Activated gamma-delta T cell (primary cell): Measurements from ENCODE around the gene PERM1.
A peak's percentile ranks its signal among the peaks of the same experiment; 100 is the strongest.
"Not testable (repeated sequence)": the region's sequence is repeated elsewhere in the genome, so short reads cannot be mapped to it uniquely, and the experiment has no call there.

Source experiments
- DNase-seq: peaks from one replicate; lab custom pipeline; 2025; lab: John Stamatoyannopoulos, UW

Gene PERM1

DNA sequence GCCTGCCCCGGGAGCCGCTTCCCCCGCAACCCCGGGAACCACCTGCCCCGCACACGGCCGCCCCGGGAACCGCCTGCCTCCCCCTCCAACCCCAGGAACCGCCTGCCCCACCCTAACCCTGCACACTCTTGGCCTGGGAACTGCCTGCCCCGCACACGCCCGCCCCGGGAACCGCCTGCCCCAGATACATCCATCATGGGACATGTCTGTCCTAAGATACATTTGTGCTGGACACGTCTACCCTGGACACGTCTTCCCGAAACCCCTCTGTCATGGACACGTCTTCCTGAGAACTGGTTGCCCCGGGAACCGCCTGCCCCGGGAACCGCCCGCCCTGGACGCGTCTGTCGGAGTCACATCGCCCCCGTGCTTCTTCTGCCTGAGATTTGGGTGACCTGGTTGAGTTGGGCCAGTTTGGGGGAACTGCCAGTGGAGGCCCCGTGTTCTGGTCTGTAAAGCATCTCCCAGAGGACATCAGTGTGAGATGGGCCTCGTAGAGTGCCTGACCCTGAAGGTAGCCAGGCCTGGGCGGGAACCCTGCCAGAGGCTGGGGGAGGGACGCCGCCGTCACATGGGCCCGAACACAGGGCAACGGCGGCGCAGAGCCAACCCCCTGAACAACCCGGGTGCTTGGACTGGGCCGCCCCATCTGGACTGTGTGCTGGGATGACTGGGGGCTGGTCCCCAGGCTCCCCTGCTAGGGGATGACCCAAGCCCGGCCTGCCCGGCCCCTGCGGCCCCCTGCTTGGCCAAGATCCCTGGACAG is 3.6 kb downstream of the PERM1 start:
- DNase-seq, result no peak

DNA sequence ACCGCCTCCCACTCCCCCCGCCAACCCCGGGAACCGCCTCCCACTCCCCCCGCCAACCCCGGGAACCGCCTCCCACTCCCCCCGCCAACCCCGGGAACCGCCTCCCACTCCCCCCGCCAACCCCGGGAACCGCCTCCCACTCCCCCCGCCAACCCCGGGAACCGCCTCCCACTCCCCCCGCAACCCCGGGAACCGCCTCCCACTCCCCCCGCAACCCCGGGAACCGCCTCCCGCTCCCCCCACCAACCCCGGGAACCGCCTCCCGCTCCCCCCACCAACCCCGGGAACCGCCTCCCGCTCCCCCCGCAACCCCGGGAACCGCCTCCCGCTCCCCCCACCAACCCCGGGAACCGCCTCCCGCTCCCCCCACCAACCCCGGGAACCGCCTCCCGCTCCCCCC is 5.1 kb downstream of the PERM1 start:
- not testable (repeated sequence) for DNase-seq

DNA sequence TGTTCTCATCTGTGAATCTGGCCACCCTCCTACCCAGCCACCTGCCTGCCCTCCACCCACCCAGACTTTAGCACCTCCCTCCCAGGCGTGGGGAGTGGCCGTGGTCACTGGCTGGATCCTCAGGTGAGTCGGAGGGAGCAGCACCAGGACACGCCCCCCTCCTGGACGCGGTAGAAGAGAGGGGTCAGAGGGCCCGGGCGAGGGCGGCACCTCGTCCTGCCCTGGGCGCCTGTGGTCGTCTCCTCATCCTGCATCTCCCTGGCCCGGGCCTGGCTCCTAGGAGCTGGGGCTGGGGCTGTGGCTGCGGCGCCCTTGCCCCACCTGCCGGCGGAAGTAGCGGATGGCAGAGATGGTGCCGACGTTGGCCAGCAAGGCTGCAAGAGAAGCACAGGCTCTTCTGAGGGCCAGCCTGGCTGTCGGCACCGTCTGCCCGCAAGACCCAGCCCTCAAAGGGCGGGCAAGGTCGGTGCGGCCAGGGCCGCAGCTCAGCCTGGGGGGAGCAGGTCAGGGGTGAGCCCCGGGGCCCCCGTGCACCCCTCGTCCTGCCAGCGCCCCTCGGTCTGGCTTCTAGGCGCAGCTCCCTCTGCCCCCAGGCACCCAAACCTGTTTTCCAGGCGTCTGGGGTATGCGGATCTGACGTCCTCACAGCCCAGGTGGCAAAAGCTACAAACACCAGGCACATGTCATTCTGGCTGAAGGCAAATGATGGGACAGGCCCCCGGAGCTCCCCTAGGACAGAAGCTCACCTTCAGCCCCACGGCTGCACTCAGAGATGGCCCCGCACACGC is 5.8 kb downstream of the PERM1 start:
- DNase-seq, result no peak

DNA sequence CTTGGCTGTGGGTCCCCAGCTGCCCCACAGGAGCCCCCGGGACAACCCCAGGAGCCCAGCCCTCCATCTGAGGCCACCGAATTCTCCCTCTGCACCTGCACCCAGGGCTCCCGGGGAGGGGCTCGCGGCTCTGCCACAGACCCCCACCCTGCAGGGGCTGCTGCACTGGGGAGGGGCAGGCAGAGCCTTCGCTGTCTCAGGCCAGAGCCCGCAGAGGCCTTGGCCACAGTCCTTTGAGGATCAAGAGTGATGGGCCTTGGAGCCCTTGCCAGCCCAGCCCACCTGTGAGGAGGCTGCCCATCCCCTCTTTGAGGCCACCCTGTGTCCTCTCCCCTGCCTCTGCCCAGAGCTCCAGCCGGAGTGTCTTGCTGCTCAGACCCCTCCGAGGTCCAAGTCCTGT is 6.5 kb downstream of the PERM1 start:
- no peak for DNase-seq

DNA sequence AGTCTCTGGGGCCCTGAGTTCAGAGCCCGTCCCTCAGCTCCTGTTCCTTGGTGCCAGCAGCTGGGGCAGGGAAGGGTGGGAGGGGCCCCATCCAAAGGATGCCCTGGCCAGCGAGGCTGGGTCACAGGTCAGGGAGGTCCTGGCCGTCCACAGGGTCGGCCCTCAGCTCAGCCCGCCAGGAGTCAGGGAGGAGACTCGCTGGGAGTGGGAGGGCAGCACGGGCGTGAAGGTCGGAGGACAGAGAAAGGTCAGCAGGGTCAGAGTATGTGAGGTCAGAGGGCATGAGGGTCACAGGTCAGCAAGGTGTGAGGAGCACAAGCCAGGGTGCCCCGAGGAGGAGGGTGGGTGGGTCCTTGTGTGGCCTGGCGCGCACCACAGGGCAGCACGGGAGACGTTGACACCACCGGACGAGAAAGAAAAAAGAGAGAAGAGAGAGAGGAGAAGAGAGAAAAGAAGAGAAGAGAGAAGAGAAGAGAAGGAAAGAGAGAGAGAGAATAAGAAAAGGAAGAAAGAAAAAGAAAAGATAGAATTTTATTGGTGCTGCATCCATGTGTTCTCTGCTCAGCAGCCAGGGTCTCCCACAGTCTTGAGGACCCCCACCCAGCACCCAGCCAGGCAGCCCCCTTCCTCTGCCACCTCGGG is 7.1 kb downstream of the PERM1 start:
- no peak for DNase-seq

DNA sequence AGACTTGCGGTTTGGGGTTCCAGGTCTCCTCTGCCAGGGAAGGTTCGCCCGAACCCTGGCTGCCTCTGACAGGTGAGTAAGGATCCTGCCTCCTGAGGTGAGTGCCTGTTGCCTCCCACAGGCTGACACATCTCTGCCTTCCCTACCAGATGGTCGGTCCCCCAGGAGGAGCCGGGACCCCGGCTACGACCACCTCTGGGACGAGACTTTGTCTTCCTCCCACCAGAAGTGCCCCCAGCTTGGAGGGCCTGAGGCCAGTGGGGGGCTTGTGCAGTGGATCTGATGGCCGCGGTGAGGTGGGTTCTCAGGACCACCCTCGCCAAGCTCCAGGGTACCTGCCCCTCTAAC is 7.6 kb downstream of the PERM1 start:
- DNase-seq, result no peak

DNA sequence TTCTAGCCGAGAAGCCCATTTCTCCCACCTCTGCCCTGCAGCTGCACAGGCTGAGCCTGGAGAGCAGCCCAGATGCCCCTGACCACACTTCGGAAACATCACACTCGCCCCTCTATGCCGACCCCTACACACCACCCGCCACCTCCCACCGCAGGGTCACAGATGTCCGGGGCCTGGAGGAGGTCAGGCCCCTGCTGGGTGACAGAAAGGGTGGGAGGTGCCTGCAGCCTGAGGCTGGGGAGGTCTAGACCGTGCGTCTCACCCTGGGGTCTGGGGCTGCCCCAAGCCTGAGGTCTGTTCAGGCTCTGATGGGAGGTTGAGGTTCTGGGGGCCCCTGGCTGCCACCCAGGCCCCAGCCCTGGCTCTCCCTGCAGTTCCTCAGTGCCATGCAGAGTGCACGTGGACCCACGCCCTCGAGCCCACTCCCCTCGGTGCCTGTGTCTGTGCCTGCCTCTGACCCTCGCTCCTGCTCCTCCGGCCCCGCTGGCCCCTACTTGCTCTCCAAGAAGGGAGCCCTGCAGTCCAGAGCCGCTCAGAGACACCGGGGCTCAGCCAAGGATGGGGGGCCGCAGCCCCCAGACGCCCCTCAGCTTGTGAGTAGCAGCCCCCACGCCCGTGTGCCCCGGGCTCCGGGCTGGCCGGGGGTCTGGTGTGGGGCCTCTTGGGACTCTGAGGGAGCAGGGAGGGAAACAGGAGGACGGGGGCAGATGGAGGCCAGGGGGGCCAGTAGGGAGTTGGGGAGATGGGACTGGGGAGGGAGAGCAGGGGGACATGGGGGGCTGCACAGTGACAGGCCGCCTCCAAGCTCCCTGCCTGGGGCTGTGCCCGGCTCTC is 8.2 kb downstream of the PERM1 start:
- no peak for DNase-seq

DNA sequence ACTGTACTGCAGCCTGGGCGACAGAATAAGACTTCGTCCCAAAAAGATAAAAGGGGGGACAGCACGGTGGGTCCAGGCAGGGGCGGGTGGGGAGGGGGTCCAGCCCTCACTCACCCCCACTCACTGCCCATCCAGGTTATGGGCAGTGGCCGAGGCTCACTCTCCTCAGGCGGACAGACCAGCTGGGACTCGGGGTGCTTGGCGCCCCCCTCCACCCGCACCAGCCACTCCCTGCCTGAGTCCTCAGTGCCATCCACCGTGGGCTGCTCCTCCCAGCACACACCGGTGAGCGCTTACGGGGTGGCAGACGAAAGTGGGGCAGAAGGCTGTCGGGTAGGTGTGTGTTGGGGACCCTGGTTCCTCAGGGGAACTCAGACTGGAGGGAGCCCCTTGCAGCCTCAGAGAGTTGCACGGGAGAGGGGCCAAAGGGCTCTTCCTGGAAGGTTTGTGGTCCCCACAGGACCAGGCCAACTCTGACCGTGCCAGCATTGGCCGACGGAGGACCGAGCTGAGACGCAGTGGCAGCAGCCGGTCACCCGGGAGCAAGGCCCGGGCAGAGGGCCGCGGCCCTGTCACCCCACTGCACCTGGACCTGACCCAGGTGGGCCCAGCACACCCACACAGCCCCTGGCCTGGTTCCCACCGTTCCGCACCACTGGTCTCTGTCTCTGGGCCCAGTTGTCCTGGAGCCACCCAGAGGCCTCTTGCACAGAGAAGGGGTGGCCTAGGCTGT is 9.0 kb downstream of the PERM1 start:
- DNase-seq, result no peak

DNA sequence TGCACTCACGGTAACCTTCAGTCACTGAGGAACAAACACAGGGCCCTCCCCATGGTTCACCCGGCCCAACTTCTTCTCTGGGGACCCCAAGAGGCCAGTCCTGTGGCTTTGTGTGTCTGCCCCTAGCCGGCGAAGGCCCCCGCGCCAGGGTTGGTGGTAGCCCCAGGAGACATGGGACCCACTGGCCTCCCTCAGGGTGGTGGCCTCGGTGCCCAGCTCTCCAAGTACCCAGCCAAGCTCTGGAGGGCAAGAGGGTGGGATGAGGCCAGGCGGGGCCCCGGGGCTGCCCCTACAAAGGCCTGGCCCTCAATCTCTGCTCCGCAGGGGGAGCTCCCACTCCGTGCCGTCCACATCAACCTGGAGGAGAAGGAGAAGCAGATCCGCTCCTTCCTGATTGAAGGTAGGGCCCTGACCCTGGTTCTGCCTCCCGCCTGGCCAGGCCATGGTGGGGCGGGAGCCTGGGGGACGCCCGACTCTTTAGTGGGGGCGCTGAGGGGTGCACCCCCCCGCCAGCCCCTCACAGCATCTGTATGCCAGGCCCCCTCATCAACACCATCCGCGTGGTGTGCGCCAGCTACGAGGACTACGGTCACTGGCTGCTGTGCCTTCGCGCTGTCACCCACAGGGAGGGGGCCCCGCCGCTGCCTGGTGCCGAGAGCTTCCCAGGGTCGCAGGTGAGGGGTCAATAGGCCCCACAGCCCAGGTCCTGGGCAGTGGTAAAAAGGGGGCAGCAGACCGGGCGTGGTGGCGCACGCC is 10.0 kb downstream of the PERM1 start:
- DNase-seq, result no peak

DNA sequence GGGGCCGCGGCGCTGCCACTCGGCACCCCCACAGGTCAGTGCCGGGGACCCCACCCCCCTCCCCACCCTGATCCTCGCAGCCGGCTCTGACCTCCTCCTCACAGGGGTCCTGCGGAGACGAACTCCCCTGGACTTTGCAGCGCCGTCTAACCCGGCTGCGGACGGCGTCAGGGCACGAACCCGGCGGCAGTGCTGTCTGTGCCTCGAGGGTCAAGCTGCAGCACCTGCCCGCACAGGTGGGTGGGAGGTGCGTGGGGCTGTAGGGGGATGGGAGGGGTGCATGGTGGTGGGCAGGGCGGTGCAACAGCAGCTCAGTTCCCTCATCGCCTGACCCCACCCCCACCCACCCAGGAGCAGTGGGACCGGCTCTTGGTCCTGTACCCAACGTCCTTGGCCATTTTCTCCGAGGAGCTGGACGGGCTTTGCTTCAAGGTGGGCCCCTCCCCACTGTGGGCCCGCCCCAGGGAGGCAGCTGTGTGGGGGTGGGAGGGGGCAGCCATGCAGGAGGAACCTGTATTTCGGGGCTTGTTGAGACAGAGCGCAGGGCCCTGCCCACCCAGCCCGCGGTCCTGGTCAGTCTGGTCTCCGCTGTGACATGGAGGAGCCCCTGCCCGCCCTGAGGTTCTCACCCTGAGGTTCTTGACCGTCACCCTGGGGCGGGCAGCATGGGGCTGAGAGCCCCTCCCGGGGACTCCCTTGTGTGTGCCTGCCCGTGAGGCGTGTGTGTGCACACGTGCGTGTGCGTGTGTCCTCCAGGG is 10.7 kb downstream of the PERM1 start:
- no peak for DNase-seq

DNA sequence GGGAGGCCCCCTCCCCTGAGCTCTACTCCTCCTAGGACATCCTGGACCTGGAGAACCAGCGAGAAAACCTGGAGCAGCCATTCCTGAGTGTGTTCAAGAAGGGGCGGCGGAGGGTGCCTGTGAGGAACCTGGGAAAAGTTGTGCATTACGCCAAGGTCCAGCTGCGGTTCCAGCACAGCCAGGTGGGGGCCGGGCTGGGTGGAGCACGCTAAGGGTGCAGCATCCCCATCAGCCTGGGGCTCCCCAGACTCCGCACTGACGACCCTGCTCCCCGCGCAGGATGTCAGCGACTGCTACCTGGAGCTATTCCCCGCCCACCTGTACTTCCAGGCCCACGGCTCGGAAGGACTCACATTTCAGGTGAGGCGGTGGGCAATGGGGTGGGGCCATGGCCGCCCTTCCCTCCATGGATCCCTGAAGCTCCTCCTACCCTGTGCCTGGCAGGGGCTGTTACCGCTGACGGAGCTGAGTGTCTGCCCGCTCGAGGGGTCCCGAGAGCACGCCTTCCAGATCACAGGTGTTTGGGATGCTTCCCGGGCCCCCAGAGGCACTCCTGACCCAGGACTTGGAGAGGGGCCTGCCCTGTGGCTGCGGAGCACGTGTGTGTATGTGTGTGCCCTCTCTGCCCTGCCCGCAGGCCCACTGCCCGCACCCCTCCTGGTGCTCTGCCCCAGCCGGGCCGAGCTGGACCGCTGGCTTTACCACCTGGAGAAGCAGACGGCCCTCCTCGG is 11.5 kb downstream of the PERM1 start:
- DNase-seq, result no peak

DNA sequence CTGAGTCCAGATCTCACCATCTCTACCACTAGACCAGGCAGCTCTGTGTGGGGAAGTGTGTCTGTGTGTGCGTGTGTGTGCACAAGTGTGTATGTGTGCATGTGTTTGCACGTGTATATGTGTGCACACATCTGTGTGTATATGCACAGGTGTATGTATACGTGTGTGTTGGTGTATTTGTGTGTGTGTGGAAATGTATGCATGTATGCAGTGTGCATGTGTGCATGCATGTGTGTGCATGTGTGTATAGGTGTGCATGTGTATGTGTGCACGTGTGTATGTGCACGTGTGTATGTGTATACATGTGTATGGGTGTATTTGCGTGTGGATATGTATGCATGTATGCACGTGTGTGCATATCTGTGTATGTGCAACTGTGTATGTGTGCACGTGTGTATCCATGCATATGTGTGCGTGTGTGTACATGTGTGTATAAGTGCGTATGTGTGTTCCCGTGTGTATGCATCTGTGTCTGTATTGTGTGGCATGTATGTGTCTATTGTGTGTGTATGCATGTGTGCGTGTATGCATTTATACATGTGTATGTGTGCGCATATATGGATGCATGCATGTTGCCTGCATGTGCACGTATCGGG is 12.5 kb downstream of the PERM1 start:
- no peak for DNase-seq

DNA sequence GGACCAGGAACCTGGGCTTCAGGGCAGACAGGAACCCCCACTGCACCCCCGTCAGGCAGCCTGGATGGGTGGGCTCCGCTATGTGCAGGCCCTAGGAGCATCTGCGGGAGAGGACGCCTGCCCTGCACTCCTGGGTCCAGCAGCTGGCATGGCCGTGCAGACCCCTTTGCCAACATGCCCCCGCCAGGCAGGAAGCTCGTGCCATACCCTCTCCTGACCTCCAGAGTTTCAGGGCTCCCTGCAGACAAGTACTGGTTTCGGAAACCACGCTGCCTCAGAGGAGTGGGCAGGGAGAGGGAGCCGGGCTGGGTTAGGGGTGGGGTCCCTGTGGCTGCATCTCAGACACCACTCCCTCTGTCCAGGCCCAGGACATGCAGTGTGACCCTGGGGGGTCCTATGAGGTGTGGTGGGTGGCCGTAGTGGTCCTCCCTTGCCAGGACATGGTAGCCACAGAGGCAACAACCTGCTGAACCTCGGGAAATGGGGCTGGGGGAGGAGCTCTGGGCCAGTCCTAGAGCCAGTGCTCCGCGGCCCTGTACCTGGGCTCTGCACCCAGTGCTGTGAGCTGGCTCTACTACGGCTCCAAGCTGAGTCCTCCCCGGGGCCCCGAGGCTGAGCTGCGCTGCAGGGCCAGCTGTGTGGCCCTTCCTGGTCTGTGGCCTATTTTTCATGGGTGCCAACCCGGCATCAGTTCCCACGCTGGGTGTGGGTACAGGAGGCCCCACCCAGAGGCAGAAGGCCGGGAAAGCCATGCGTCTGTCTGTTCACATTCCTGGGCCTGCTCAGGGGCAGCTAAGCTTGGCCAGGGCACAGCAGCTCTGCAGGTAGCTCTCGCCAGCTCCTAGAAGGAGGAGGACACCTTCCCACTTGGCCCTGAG is 14.2 kb downstream of the PERM1 start:
- DNase-seq, result no peak

DNA sequence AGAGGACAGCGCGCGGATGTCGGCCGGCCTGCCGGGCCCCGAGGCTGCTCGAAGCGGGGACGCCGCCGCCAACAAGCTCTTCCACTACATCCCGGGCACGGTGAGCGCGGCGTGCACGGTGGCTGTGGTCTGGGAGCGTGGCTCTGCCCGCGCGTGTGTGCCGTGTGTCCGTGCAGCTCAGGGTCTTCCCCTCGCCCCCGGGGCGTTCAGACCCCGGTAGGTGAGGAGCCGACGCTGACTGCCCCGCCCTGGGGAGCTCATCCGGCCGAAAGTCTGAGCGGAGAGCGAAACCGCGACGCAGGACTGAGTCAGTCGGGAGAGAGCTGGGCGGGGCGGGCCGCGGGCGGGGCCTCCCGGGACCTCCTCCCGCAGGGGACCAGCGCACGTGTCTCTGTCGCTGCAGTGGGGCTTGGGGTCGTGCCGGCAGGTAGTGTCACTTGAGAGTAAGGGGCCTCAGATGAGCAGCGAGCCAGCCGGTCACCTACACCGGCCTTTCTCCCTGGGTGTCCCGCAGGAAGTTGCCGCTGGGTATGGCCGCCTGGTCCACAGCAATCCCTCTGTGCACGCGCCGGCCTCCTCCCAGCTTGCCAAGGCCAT is 15.1 kb downstream of the PERM1 start:
- DNase-seq, result peak; percentile 58

DNA sequence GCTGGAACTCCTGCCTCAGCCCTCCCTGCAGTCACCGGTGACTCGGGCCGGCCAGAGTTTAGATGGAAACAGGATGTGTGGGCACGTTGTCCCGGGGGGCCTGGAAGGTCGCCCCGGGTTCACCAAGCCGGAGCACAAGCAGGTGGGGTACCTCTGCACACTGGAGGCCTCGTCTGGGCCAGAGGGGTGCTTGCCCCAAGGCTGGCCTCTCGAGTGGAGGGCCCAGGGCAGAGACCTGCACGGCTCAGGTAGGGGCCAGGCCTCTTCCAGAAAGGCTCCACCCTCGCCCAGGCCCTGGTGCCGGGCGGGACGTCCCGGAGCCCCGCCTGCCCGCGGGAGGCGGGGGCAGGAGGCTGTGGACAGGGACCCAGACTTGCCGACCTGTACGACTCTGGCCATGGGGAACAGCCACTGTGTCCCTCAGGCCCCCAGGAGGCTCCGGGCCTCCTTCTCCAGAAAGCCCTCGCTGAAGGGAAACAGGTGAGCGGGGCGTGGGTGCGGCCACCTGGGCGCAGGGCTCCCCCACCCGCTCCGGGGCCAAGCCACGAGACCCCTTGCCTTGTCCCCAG is 15.7 kb downstream of the PERM1 start, which contains the start of gene PLEKHN1:
PLEKHN1 (plus strand) TSS at position 348 of the 569 bp plus-strand sequence; CDS start at position 398, 50 bp downstream.
- DNase-seq, result no peak

DNA sequence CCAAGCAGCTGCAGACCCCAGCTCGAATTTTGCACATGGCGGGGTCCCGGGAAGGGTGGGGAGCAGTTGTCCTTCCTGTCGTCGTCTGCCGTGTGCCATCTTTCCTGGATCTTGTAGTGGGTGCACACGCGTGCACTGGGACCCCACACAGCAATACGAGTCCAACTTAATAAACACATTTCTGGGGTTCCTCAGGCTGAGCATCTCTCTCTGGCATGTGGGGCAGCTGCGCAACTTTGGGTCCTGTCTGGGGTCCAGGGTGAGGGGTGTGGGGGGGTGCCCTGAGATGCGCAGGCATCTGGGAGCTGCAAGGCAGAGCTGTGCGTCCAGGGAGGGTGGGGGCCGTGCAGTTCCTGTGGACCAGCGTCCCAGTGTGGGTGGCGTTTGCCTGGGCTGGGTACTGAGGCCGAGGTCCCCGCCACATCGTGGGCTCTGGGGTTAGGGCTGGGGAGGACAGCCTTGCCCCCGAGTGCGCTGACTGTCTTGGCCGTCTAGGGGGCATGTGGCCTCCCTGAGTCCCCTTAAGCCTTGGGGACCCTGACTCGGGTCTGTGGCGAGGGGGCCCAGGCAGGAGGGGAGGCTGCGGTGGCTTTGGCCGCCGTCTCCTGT is 16.3 kb downstream of the PERM1 start:
- DNase-seq, result no peak
